ENCODE results near the gene HINT2.

DNA sequence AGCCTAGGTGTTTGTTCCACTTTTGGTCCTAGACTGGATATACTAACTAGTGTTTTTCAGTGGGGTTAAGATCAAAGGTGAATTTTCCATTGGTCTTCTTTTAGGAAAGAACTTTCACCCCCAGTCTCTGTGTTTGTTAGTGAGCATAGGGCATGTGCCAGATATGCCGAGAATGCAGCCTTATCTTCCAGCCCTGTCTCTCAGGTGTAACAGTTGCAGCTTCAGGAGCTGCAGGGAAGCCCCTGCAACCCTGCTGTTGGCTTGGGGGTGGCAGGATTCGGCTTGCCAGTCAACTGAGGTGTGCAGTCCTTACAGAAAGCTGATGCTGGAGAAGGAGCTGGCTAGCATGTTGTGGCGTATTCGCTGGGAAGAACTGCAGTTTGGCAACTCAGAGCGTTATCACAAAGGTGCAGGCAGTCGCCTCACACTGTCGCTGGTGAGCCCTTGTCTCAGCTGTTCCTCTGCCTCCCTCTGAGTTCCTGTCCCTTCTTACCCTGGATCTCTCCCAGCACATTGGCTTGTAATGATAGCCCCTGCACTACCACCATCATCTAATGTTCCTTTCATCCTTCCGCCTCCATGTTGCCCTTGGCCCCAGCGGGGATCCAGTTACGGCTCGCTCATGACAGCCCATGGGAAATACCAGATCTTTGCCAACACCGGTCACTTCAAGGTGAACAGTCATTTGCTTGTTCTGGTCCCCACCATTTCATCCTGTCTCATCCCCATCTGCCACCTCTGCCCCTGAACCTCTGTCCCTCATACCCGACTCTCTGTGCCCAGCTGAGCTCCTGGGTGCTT is 13.3 kb downstream of the HINT2 start:
- TF ChIP-seq EZH2phosphoT487 (IDR thresholded peaks at IDR 0.05; ENCODE audit: insufficient read depth, low read depth) = no peak
- TF ChIP-seq EZH2 (IDR thresholded peaks at IDR 0.05; ENCODE audit: insufficient read depth, poor library complexity, severe bottlenecking) = no peak
